G401 (cell line): ENCODE measurements around the gene NAALADL2. TPM values are rescaled to one million over a fixed set of nuclear protein-coding genes. Genes with fewer than 3 reads are reported as not detected.

Experiments
- DNase-seq: peaks from one replicate; pipeline ENCODE4 v3.0.0-alpha.2; 2015; ENCODE audit warnings: low spot score
- in situ Hi-C: cut with HindIII; loops from 2 replicates; pipeline ENCODE4 v1.10.0; 2016; ENCODE audit warnings: low sequenced_read_pairs, mixed read lengths
- total RNA-seq: library from RNA; depleted of rRNA; stranded (reverse); fragments of >200 nt; shearing (Covaris generic); gene quantifications from 2 replicates; pipeline ENCODE4 v1.2.3, GENCODE V29; 2014

Gene NAALADL2
- total RNA-seq, 1 experiment from 2014 or later: 1.3 TPM

DNA sequence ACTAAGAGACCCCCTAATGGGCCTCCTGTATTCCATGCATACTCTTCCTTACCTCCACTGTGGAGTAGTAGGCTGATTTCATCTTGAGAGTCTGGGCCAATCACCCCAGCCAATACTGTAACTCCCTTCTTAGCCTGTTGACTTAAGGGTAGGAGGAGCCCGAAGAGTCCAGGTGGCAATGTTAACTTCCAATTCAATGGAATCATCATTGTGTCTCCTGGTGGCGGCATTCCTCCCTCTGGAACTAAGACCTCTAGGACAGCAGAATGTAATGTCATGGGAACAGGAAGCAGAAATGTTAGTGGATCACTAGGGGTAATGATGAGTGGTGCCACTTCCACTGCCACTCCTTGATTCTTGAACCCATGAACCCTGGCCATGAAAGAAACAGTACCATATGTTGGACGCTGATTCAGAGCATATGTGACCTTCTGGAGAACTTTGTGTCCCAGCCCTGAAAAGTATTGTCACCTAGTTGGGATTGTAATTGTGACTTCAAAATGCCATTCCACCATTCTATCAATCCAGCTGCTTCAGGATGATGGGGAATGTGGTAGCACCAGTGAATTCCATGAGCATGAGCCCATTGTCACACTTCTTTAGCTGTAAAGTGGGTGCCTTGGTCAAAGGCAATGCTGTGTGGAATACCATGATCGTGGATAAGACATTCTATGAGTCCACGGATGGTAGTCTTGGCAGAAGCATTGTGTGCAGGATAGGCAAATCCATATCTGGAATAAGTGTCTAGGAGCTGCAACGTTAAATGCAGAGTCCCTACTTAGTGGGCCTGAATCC is 24.9 kb downstream of the NAALADL2 start:
- in situ Hi-C loops: no loop called here
- no peak for DNase-seq

DNA sequence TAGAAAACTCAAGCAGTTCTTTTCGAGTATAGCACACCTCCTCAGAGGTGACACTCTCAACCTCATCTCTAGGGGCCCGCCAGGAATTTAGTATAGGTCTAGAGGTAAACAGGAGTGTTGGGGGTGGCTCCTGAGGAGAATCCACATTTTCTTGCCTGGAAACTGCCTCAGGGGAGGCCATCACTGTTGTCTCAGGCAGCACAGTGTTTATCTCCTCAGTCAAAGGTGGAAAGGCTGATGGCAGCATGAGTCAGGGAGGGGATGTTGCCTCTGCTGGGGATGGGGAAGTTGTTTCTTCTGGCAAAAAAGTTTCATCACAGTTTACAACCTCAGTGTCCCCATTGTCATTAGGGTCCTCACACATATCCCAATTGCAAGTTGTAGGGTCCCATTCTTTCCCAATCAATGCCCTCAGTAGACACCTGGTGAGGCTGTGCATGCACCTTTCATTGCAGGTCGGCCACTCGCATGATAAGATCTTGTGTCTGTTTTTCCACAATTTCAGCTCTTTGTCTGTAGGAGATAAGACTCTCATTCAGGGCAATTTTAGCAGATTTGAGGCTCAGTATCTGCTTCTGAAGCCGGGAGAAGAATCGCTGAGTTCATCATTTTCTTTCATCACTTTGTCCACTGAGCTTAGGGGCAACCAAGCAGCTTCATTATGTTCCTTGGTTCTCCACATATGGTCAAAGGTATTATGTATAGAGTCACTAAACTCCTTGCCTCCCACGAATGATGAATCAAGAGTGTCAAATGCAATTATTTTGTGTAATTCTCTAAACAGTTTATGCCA is 25.8 kb downstream of the NAALADL2 start:
- in situ Hi-C loops: no loop called here
- DNase-seq: no peak

DNA sequence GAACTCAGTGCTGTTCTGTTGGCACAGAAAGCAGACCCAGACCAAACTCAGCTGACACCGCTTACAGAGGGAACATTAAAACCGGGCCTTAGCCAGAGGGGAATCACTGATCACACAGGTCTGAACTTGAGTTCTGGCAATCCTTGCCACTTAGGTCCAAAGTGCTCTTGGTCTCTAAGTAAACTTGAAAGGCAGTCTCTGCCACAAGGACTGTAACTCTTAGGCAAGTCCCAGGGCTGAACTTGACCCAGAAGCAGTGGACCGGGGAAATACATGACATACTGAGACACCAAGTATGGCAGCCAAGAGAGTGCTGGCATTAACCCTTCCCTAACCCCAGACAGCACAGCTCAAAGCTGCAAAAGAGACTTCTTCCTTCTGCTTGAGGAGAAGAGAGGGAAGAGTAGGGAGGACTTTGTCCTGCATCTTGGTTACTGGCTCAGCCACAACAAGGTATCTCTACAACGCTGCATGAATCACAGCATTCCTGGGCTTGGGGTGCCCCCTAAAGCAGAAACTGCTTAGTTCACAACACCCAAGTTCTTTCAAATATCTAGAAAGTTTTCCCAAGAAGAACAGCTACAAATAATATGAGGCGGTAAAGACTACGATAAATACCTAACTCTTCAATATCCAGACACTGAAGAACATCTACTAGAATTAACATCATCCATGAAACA is 32.5 kb downstream of the NAALADL2 start:
- DNase-seq: no peak
- in situ Hi-C loops: no loop called here

DNA sequence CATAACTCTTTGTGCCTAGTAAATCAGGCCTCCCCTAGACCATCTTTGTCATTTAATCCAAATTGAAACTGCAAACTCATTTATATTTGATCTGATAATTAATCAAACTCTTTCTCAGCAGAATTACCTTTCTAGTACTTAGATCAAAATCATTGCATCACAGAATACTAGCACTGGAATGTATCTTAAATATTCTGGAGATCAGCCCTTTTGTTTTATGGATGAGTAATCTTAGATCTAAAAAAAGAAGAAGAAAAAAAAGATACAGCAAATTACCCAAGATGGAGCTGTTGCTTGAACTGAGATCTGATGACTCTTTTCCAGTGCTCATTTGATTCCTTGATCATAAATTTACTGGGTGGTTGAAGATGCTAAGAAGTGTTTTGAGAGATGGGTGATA is 47.9 kb downstream of the NAALADL2 start:
- DNase-seq: no peak
- in situ Hi-C loops: no loop called here

GRCh38 chr3:174907628-174908407 is 48.7 kb downstream of the NAALADL2 start:
- in situ Hi-C loops: no loop called here
- DNase-seq: no peak

DNA sequence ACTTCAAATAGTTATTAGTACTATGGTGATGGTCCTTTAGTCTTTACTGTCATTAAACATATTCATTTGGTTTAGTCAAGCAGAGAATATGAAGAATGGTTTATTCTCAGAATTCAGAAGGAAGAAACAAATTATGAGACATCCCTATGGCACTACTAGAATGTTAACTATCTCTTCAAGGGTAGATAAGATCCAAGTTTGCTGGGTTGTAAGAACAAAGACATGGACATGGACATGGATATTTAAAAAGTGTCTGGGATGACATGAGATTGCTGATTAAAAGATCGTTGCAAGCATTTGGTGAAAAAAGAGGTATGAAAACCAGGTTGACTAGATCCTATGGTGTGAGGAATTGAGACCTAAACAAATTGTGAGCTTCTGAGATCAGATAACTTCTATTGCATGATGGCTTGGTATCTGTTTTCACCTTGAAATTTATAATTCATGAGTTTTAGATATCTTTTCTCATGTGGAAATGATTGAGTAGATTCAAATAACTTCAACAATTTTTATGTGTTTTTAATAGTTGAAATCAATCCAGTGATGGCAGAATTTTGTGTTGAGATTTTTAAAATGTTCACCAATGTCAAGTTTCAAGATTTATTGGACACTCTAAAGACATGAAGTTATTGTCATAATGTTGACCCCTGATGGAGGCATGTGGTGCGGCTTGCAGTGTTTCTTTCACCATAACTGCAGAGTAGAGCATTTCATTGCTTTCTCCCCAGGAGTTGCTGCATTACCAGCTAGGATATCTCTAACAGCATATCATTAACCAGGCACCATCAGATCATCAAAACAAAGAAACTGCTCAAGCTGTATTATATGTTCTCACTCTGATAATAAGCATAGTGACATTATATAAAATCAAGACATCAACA is 72.6 kb downstream of the NAALADL2 start:
- in situ Hi-C loops: no loop called here
- no peak for DNase-seq

- DNase-seq: no peak
- in situ Hi-C loops: no loop called here
Observed at GRCh38 chr3:174936590-174936989, 77.5 kb downstream of the NAALADL2 start.

- in situ Hi-C loops: no loop called here
- DNase-seq: no peak
Observed at GRCh38 chr3:174937478-174937877, 78.3 kb downstream of the NAALADL2 start.

DNA sequence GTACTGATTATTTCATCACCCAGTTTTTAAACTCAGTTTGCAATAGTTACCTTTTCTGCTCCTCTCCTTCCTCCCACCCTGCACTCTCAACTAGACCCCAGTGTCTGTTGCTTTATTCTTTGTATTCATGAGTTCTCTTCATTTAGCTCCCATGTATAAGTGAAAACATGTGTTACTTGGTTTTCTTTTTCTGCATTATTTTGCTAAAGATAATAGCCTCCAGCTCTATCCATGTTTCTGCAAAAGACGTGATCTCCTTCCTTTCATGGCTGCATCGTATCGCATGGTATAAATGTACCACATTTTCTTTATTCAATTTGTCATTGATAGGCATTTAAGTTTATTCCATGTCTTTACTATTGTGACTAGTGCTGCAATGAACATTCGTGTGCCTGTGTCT is 79.0 kb downstream of the NAALADL2 start:
- DNase-seq: no peak
- in situ Hi-C loops: no loop called here

DNA sequence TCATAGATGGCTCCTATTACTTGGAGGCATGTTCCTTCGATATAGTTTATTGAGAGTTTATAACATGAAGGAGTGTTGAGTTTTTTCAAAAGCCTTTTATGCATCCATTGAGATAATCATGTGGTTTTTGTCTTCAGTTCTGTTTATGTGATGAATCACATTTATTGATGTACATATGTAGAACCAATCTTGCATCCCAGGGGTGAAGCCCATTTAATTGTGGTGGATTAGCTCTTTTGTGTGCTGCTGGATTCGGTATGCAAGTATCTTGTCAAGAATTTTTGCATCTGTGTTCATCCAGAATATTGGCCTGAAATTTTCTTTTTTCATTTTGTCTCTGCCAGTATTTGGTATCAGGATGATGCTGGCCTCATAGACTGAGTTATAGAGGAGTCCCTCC is 81.0 kb downstream of the NAALADL2 start:
- no peak for DNase-seq
- in situ Hi-C loops: no loop called here

DNA sequence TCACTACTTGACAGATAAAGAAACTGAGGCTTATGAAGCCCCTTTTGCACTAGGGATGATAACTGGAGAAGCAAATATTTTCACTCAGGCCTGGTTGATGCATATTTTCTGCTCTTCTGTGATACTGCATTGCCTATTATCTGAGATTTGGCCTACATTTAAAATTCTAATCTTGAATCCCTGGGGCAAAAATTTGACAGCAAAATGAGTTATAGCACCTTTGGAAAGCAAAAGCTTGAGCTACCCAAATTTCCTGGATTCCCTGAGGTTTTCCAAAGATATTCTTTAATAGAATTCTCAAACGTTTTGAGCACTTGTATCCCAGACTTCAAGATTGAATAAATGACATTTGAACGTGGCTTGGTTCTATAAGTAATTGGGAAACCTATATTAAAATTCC is 86.1 kb downstream of the NAALADL2 start:
- no peak for DNase-seq
- in situ Hi-C loops: no loop called here

DNA sequence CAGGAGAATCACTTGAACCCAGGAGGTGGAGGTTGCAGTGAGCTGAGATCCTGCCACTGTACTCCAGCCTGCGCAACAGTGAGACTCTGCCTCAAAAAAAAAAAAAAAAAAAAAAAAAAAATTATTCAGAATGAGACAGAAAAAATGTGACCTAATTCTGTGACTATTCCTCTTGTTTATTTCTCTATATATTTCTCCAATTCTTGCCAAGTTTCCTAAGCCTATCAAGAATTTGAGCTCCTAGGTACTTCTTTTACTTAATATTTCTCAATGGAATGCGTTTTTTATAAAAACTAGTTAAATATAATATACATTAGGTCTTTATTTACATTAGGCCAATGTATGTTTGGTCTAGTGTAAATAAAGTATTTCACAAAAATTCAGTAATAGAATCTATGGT is 86.8 kb downstream of the NAALADL2 start:
- DNase-seq: no peak
- in situ Hi-C loops: no loop called here

- no peak for DNase-seq
- in situ Hi-C loops: no loop called here
Observed at GRCh38 chr3:174949523-174949922, 90.4 kb downstream of the NAALADL2 start.

- DNase-seq: no peak
- in situ Hi-C loops: no loop called here
Observed at GRCh38 chr3:174951034-174951433, 91.9 kb downstream of the NAALADL2 start.

GRCh38 chr3:174951498-174952005 is 92.4 kb downstream of the NAALADL2 start:
- in situ Hi-C loops: no loop called here
- no peak for DNase-seq

DNA sequence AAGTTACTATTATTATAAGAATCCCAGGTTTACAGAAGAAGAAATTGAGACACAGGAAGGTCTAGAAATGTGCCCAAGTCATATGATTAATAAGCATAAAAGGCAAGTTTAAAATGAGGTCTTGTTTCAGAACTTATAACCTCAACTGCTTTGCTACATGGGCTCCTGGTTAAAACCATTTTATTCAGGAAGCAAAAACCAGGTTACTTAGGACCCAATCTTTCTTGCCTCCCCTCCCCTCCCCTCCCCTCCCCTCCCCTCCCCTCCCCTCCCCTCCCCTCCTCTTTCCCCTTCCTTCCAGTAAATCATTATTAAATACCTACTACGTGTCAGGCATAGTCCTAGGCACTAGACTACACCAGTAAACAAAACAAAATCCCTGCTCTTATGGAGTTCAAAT is 93.9 kb downstream of the NAALADL2 start:
- in situ Hi-C loops: no loop called here
- no peak for DNase-seq

- in situ Hi-C loops: no loop called here
- DNase-seq: no peak
Observed at GRCh38 chr3:174955513-174956016, 96.4 kb downstream of the NAALADL2 start.

- in situ Hi-C loops: no loop called here
- no peak for DNase-seq
Observed at GRCh38 chr3:174957081-174957480, 97.9 kb downstream of the NAALADL2 start.
